Amniotic epithelial cell (primary cell): Measurements from ENCODE around the gene PTGER4.
"Not testable (repeated sequence)": the region's sequence is repeated elsewhere in the genome, so short reads cannot be mapped to it uniquely, and the experiment has no call there.

ENCODE experiments used
- DNase-seq: peaks from one replicate; pipeline ENCODE4 v3.0.0-alpha.2; 2010; ENCODE audit warnings: low read depth

PTGER4 gene

GRCh38 chr5:40689438-40689837 is 9.7 kb downstream of the PTGER4 start:
- peak; percentile 90 for DNase-seq

- DNase-seq = no peak
Measured at GRCh38 chr5:40690267-40690666, 10.6 kb downstream of the PTGER4 start.

GRCh38 chr5:40691894-40692293 is 12.2 kb downstream of the PTGER4 start:
- no peak for DNase-seq

- no peak for DNase-seq
Measured at GRCh38 chr5:40694433-40694832, 14.7 kb downstream of the PTGER4 start.

GRCh38 chr5:40700116-40700782 is 20.5 kb downstream of the PTGER4 start:
- no peak for DNase-seq

GRCh38 chr5:40702027-40702426 is 22.3 kb downstream of the PTGER4 start:
- DNase-seq = not testable (repeated sequence)

- not testable (repeated sequence) for DNase-seq
Measured at GRCh38 chr5:40705484-40705883, 25.8 kb downstream of the PTGER4 start.

GRCh38 chr5:40710575-40710974 is 30.9 kb downstream of the PTGER4 start:
- DNase-seq = not testable (repeated sequence)

- DNase-seq = no peak
Measured at GRCh38 chr5:40714001-40714400, 34.3 kb downstream of the PTGER4 start.

- DNase-seq = no peak
Measured at GRCh38 chr5:40716000-40716399, 36.3 kb downstream of the PTGER4 start.

- no peak for DNase-seq
Measured at GRCh38 chr5:40716590-40716989, 36.9 kb downstream of the PTGER4 start.

GRCh38 chr5:40717281-40717680 is 37.6 kb downstream of the PTGER4 start:
- peak; percentile 31 for DNase-seq

GRCh38 chr5:40720069-40720468 is 40.4 kb downstream of the PTGER4 start:
- DNase-seq = no peak

- DNase-seq = not testable (repeated sequence)
Measured at GRCh38 chr5:40722497-40722911, 42.8 kb downstream of the PTGER4 start.

GRCh38 chr5:40733434-40733833 is 53.7 kb downstream of the PTGER4 start:
- DNase-seq = no peak

GRCh38 chr5:40733879-40734563 is 54.3 kb downstream of the PTGER4 start:
- DNase-seq = no peak

- DNase-seq = peak; percentile 67
Measured at GRCh38 chr5:40734986-40735385, 55.3 kb downstream of the PTGER4 start.

- DNase-seq = no peak
Measured at GRCh38 chr5:40735609-40736008, 55.9 kb downstream of the PTGER4 start.

GRCh38 chr5:40736103-40736875 is 56.6 kb downstream of the PTGER4 start:
- DNase-seq = peak; percentile 64

GRCh38 chr5:40738502-40738901 is 58.8 kb downstream of the PTGER4 start:
- peak; percentile 12 for DNase-seq
